NOMO-1 treated with dmso at 0.1 percent for 144 hours (cell line): ENCODE results near the gene DDX42.

Source experiments
- DNase-seq: peaks from one replicate; lab custom pipeline; 2025; ENCODE audit not compliant: unreplicated experiment; lab: John Stamatoyannopoulos, UW

The DDX42 gene

GRCh38 chr17:63822537-63822936 lies 48.6 kb downstream of the DDX42 start:
- DNase-seq = no peak

- DNase-seq = no peak
Observed at GRCh38 chr17:63823659-63824331, 49.8 kb downstream of the DDX42 start.

GRCh38 chr17:63824362-63824761 lies 50.4 kb downstream of the DDX42 start:
- no peak for DNase-seq

- no peak for DNase-seq
Observed at GRCh38 chr17:63826468-63827001, 52.6 kb downstream of the DDX42 start.

GRCh38 chr17:63827002-63827800 lies 53.2 kb downstream of the DDX42 start, which contains the start of the genes FTSJ3 and PSMC5:
Gene FTSJ3, minus strand, starts transcription at chr17:63827663. Its CDS starts 761 bp downstream, at chr17:63826902.
Gene PSMC5, plus strand, starts transcription at chr17:63827431. Its CDS starts 60 bp downstream, at chr17:63827491.
- DNase-seq = peak; percentile 95

- DNase-seq = no peak
Observed at GRCh38 chr17:63827801-63828221, 53.8 kb downstream of the DDX42 start.

- DNase-seq = no peak
Observed at GRCh38 chr17:63828936-63829335, 55.0 kb downstream of the DDX42 start.

GRCh38 chr17:63830278-63830677 lies 56.3 kb downstream of the DDX42 start:
- DNase-seq = no peak

- DNase-seq = no peak
Observed at GRCh38 chr17:63830904-63831491, 57.0 kb downstream of the DDX42 start.

- no peak for DNase-seq
Observed at GRCh38 chr17:63831505-63831904, 57.5 kb downstream of the DDX42 start.

- no peak for DNase-seq
Observed at GRCh38 chr17:63832014-63832413, 58.0 kb downstream of the DDX42 start.

- DNase-seq = no peak
Observed at GRCh38 chr17:63832455-63832854, 58.5 kb downstream of the DDX42 start.

- no peak for DNase-seq
Observed at GRCh38 chr17:63833026-63833740, 59.2 kb downstream of the DDX42 start.

GRCh38 chr17:63833741-63834373 lies 59.9 kb downstream of the DDX42 start:
- no peak for DNase-seq

- peak; percentile 86 for DNase-seq
Observed at GRCh38 chr17:63834431-63835166, 60.6 kb downstream of the DDX42 start.

- DNase-seq = no peak
Observed at GRCh38 chr17:63835167-63835720, 61.3 kb downstream of the DDX42 start.

GRCh38 chr17:63836811-63837210 lies 62.8 kb downstream of the DDX42 start:
- no peak for DNase-seq

- no peak for DNase-seq
Observed at GRCh38 chr17:63837480-63837879, 63.5 kb downstream of the DDX42 start.

GRCh38 chr17:63837962-63838600 lies 64.1 kb downstream of the DDX42 start:
- no peak for DNase-seq
